GM21717 (cell line): ENCODE measurements around the gene YBX2.
A peak's percentile ranks its signal among the peaks of the same experiment; 100 is the strongest.
"Not testable (repeated sequence)": the region's sequence is repeated elsewhere in the genome, so short reads cannot be mapped to it uniquely, and the experiment has no call there.

Experiments used
- ATAC-seq: cut with Tn5 transposase; IDR thresholded peaks from one replicate; pipeline ENCODE4 v1.9.1; 2021; ENCODE audit warnings: mild to moderate bottlenecking, moderate library complexity; ENCODE audit not compliant: unreplicated experiment

The YBX2 gene

DNA sequence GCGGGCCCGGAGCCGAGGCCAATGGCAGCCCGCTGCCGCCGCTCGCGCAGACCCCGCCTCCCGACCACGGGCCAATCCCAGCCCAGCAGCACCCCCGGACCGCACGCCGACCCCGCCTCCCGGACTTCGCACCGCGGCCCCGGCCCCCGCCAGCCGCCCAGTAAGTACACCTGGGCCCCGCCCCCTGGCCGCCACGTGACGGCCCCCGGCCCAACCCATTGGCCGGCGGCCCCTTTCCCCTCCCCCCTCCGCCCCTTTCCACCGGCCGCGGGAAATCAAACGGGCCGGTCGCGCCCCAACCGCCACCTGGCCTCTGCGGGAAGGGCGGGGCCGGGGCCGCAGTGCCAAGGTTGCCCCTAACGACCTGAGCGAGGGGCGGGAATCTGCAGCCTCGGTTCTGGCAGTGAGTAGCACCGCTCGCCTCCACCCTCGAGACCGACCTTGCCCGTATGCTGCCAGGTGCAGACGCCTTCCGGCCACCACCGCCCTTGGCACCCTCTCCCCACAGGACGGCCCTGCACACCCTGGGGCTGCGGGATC, at the start of gene YBX2:
YBX2 (minus strand) TSS at position 26 of the 540 bp plus-strand sequence. CDS start 139 bp downstream, outside the sequence.
- no peak for ATAC-seq

DNA sequence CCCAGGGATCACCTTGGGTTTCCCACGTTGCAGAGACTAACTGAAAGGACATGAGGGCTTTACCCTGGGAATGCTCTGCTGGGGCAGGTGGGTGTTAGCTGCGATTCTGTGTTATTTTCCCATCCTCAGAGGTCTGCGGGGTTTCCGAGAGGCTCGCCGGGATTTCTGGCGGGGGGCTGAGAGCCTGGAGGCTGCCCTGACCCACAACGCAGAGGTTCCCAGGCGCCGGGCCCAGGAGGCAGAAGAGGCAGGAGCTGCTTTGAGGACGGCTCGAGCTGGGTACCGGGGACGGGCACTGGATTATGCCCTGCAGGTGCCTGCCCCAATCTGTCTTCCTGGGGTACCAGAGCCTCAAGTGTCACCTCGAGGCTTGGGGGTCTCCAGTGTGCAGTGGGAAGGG, 48.8 kb upstream of the YBX2 start:
- no peak for ATAC-seq

DNA sequence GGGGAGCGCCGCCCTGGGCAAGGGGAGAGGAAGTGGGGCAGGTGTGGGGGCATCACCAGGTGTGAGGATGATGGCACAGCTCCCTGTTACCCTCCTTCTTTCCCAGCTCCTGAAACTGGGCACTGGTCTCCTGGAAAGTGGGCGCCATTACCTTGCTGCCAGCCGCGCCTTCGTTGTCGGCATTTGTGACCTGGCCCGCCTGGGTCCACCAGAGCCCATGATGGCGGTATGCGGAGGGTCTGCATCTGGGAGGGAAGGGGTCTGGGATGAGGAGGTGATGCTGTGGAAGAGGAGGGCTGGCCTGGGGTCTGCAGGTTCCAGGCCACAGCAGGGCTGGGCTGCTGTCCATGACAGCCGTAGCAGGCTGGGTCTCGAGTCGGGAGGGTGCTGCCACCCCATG, 47.4 kb upstream of the YBX2 start:
- no peak for ATAC-seq

DNA sequence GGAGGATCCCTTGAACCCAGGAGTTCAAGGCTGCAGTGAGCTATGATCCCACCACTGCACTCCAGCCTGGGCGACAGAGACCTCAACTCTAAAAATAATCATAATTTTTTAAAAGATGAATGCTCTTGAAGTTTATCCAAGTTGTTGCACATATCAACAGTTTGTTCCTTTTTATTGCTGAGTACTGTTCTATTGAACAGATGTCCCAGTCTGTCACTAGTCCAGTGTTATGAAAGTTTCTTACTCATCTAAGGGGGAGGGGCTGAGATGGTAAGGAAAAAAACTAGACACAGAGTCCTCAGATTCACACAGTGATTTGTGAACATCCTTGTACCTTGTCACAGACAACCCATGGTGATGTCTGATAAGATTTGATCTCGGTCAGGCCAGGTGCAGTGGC, 45.7 kb upstream of the YBX2 start:
- no peak for ATAC-seq

DNA sequence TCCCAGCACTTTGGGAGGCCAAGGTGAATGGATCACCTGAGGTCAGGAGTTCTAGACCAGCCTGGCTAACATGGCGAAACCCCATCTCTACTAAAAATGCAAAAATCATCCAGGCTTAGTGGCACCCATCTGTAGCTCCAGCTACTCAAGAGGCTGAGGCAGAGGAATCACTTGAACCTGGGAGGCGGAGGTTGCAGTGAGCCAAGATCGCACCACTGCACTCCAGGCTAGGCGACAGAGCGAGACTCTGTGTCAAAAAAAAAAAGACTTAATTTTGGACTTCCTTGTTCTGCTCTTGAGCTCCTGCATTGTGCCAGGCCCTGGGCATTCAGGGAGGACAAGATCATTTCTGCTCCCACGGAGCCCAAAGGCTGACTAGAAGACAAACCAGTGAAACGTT, 43.2 kb upstream of the YBX2 start:
- not testable (repeated sequence) for ATAC-seq

DNA sequence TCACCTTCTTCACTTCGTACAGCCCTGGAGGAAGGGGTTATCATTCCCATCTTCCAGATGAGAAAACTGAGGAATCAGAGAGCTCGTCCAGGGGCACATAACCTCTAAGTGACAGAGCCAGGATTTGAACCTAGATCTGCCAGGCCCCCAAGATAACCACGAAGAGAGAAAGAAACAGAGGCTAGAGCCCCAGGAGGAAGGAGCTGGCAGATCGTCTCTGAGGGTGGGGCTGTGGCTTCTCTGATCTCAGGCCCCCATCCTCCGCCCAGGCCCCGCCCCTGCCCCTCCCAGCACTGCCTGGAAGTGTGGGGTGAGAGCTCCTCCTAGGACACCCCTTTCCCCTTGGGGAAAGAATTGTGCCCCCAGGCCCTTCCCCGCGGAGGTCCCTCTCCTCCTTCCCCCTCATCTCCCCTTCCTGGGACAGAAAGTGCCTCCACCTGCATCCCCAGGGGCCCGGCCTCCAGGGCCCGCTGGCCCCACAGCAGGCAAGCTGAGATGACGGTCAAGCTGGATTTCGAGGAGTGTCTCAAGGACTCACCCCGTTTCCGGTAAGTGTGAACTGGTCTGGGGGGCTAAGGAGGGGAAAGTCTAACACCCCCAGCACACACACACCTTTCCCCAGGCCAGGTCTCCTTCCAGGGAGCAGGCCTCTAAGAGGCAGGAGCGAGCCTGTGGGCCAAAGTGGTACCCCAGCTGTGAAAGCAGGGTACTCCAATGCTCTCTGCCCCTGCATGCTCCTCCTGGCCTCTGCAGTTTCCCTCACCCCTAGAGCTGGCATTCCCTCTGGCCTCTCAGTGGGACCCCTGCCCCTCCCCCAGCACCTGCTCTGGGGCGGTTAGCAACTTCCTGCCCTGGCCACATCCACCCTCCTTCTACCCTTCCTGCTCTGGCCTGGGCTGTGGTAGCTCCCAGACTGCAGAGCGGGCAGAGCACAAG, 42.1 kb upstream of the YBX2 start, which contains the start of gene ACAP1:
ACAP1 (plus strand) TSS at position 290 of the 936 bp plus-strand sequence; CDS start at position 496, 206 bp downstream.
- peak; percentile 43 for ATAC-seq

DNA sequence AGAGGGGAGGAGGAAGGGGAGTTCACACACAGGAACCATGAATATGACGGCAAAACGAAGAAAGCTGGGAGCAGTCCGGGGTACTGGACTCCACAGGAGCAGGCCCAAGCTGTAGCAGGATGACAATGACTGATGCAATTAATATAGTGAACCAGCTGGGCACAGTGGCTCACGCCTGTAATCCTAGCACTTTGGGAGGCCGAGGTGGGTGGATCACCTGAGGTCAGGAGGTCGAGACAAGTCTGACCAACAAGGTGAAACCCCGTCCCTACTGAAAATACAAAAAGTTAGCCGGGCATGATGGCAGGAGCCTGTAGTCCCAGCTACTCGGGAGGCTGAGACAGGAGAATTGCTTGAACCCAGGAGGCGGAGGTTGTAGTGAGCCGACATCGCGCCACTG, 41.3 kb upstream of the YBX2 start:
- not testable (repeated sequence) for ATAC-seq

DNA sequence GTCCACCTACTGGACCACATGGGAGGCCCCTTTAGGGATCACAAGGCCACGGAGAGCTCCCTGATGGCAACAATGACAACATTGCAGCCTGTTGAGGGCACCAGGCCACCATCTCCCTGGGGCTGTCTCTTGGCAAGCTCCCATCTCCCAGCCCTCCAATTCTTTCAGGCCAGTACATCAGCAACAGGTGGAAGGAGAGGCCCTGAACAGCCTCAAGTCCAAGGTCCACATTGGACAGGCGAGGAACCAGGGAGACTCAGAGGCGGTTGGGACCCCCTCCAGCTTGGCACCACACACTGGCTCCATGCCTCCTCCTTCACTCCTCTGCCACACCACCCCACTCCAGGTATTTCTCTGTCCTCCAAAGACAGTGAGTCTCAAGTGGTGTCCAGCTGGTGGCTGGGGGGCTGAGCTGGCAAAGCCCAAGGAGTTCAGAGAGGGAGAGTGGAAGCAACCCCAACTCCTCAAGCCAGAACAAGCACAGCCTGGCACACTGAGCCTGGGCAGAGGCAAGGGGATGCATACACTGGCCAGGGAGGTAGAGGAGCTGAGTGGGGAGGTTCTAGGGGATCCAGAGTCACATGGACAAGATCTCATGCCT, 40.6 kb upstream of the YBX2 start:
- no peak for ATAC-seq

DNA sequence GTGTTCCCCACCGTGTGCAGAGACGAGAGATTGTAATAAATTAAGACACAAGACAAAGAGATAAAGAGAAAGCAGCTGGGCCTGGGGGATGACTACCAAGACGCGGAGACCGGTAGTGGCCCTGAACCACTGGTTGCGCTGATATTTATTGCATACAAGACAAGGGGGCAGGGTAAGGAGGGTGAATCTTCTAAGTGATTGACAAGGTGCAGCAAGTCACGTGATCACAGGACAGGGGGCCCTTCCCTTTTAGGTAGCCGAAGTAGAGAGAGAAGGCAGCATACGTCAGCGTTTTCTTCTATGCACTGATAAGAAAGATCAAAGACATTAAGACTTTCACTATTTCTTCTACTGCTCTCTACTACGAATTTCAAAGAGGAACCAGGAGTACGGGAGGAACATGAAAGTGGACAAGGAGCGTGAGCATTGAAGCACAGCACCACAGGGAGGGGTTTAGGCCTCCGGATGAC, 38.2 kb upstream of the YBX2 start:
- not testable (repeated sequence) for ATAC-seq

DNA sequence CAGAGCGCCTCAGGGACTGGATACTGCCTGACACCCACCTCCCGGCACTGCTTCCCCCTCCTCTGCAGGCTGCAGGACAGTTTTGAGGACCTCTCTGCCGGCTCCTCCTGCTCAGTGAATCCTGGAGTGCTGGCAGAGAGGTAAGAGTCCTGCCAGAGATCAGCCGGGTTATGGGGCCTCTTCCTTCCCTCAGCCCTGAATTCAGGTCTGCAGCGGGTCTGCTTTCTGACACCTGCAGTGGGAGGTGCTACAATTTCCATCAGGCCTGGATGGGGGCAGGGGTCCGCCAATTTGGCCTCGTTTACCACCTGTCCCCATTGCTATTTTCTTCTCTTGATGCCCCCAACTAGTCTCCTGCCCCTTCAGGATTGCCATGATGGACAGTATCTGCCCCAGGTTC, 37.7 kb upstream of the YBX2 start:
- no peak for ATAC-seq

DNA sequence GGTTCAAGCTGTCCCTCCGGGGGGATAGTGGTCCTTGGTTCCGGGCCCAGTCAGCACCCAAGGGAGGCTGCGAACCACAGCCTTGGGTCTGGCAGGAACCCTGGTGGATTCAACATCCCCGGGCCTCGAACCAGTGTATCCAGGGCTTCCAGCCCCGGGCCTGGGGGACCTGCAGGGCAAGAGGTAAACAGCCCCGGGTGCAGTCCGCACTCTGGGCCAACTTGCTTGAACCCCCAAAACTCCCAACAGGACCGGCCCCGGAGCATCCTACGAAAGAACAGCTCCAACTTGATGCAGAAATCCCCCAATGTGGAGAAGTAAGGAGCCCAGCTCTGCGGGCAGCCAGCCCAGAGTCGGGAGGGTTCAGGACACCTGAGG, 36.2 kb upstream of the YBX2 start:
- ATAC-seq = no peak

DNA sequence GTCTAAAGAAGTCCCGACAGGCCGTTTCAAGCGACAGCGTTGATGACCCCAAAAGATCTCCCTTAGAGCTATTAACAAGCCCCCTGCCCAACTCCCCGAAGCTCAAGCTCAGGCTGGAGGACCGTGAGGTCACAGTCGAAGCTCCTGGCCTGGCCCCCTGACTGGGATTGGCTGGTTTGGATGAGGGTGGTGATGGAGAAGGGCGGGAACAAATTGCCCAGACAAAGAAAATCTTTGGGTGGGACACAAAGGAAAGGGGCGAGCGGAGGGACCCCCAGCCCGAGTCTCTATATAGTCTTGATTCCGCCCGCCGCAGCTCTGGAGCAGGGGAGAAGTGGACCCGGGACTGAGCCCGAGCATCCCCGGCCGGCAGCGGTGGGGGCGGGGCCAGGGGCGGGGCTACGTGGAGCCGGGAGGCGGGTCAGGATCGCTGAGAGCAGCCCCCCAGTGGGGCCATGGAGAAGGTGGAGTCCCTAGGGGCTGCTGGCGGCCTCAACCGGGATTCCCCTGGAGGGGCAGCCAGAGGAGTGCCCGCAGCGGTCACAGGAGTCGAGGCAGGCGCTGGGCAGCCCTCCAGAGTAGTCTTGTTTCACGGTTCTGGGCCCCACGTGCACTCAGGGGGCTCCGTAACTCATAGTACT, 35.7 kb upstream of the YBX2 start:
- peak; percentile 32 for ATAC-seq

DNA sequence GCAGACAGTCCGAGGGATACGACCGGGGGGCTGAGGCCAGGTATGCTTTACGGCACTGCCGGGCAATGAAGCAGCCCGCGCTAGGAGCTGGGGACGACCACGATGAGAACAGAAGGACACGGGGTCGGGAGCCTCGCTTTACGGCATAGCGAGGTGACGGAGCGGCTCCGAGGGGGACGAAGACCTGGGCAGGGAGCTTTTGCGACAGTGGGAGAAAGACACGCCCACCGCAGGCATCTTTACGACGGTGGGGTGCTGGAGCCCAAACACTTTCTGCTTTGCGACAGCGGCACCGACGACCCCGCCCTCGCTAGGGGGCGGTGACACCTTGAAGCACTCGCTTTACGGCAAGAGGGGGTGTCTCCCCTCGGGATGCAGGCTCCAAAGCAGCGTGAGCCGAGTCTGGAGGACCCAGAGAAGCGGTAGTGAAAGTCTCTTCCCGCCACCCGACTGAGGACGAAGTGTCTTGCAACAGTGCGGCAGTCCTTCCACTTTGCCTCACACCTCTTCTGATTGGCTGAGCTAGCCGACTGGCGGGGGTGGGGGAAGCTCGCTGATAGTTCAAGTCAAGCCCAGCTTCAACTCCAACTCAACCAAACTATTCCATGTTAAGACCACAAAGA, 35.0 kb upstream of the YBX2 start:
- peak; percentile 49 for ATAC-seq

DNA sequence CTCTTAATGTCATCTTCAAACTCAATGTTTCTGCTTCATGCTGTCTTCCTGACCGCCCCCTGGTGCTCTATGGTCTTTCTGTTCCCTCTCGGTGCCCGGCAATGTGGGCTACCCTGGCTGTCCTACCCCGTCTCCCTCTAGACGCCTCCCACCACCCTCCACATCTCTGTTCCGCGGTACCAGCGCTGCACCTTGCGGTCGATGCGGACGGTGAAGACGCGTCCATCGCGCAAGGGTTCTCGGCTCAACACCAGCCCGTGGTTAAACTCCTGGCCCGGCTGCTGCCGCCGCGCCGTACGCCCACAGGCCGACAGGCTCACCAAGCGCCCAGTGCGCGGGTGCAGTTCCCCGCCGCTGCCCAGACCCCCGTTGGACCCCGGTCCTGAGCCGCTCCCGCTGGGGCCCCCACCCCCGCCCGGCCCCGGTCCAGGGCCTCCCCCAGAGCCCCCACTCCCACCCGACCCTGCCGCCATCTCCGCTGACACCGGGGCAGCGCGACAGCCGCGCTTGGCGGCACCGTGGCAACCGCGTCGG, 34.5 kb upstream of the YBX2 start, which contains the start of gene NEURL4:
NEURL4 (minus strand) TSS at position 496 of the 534 bp plus-strand sequence; CDS start at position 473, 23 bp downstream.
- peak; percentile 7 for ATAC-seq

DNA sequence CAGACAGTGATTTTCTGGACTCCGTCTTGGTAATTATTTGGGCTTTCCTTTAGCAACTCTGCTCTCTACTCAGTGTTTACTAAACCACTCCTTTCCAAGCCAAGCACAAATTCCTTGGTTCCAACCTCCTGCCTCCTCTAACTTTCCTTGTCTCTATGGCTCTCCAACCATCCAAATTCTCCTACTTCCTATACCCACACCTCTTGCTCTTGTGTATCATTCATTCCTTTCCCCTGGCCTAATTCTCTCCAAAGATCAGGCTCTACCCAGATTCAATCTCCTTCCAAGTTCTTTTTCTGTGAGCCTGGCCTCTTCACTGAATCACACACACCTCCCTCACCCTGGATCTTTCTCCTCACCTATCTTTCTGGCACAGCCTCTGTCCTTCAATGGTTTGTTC, 33.6 kb upstream of the YBX2 start:
- ATAC-seq = no peak

DNA sequence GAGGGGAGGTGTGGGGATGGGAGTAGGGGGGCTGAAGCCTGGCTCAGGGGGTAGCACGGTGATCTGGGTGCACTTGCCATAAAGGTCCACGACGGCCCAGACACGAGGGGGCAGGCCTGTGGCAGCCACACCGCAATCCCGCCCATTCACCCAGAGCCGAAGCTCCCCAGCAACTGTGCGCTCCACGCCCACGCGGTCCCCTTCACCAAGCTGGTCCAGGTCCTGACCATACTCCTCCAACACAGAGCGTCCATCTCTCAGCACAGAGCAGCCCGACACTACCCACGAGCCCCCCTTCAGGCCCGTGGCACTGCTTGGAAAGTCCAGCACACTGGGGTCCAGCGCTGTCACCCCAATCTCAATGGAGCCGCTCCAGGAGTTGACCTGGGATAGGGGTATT, 33.1 kb upstream of the YBX2 start:
- no peak for ATAC-seq

DNA sequence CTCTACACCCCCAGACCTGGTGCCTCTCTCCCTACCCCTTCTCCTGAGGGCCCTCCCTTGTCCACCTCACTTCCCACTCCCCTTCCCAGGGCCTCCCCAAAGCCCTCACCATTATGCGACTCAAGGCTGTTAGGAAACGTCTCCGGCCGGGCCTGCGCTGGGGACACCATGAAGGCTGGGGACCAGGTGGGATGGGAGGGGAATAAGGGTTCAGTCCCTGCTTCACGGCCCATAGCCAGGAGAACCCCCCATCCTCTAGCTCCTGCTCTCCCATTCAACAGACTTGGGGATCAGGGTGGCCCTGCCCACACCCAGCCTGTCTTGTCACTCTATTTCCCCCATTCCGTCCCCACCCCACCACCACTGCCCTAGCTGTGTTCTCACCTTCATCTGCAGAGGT, 32.6 kb upstream of the YBX2 start:
- no peak for ATAC-seq

DNA sequence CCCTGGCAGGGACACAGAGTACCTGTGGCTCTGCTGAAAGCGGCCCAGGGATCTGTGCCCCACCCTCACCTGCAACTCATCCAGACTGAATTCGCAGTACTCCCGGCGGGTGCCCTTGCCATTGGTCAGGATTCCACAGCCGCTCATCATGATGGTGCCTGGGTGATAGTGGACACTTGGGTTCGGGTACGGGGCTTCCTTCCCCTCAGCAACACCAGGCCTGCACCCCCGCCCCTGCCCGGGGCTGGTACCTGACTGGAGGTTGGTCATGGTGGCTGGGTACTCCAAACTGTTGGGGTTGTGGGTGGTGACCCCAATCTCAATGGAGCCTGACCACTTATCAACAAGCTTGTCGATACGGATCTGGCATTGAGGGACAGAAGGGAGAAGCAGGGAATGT, 31.7 kb upstream of the YBX2 start:
- no peak for ATAC-seq

DNA sequence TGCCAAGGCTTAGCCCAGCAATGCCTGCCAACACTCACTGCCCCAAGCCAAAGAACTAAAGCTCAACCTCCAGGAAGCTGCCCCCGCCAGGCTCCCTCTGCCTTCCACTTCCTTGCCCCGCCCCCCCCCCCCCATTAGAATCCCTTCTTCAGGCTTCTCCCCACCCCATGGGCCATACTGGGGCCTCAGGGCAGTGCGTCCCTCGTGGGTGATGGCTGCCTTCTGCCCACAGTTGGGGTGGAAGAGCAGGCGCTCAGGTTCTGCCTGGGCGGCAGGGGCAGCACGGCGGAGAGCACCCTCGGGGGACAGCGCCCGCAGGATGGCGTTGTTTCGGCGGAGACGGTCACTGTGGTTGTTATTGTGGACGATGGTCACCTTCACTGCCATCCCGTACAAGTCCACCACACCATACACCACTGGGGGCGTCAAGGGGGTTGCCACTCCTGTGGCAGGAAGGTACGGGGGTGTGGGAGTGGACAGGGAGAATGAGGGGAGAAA, 30.6 kb upstream of the YBX2 start:
- no peak for ATAC-seq

DNA sequence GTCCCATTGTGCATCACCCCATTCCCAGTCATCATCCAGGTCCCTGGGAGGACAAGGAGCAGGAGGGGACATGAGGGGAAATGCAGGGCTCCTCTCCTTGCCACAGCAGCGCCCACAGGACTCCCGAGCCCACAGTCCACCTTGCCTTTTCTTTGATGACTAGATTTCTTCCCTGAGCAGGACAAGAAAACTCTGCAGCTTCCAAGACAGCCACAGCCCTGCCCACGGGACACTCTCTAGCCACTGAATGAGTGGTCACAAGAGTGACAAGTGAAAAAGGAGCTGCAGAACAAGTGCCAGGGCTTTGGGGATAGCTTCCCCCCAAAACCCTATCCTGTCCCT, 30.0 kb upstream of the YBX2 start:
- ATAC-seq = no peak
